Gastrocnemius medialis (tissue), 4 donors: Measurements from ENCODE around the gene COL9A3.

Experiments
- POLR2A ChIP-seq, 2 donors: fragments of 450-650 bp; IDR thresholded peaks; one replicate each; pipeline ENCODE4 v1.6.1; 2017; ENCODE audit warnings: antibody characterized with exemption in 2 of 2, mild to moderate bottlenecking in 2 of 2, moderate library complexity in 2 of 2
- TF ChIP-seq, protein P1 (sequence below), 5 experiments: fragments of 450-650 bp in 3 of 5; fragments of 200-600 bp in 2 of 5; sonication (generic) in 2 of 5; IDR thresholded peaks in 4 of 5; conservative IDR thresholded peaks in 1 of 5; 1 replicate in 4 of 5; 2 replicates in 1 of 5; pipeline ENCODE4 v1.5.1; 2016 to 2019; ENCODE audit warnings: antibody characterized with exemption in 5 of 5, mild to moderate bottlenecking in 3 of 5, moderate library complexity in 3 of 5

GRCh38 chr20:62888406-62888805 lies 71.6 kb downstream of the COL9A3 start:
- TF ChIP-seq, protein P1, sequence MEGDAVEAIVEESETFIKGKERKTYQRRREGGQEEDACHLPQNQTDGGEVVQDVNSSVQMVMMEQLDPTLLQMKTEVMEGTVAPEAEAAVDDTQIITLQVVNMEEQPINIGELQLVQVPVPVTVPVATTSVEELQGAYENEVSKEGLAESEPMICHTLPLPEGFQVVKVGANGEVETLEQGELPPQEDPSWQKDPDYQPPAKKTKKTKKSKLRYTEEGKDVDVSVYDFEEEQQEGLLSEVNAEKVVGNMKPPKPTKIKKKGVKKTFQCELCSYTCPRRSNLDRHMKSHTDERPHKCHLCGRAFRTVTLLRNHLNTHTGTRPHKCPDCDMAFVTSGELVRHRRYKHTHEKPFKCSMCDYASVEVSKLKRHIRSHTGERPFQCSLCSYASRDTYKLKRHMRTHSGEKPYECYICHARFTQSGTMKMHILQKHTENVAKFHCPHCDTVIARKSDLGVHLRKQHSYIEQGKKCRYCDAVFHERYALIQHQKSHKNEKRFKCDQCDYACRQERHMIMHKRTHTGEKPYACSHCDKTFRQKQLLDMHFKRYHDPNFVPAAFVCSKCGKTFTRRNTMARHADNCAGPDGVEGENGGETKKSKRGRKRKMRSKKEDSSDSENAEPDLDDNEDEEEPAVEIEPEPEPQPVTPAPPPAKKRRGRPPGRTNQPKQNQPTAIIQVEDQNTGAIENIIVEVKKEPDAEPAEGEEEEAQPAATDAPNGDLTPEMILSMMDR (IDR thresholded peaks at IDR 0.05 in 4 of 5, conservative IDR thresholded peaks at IDR 0.05 in 1 of 5), result no peak
- no peak for TF ChIP-seq POLR2A (IDR thresholded peaks at IDR 0.05)
